BJ (cell line): ENCODE data around the gene NEO1. TPM values are rescaled to one million over a fixed set of nuclear protein-coding genes. Genes with fewer than 3 reads are reported as not detected.

ENCODE experiments used
- CTCF ChIA-PET: fragments of 350-600 bp; formaldehyde crosslinking; extraction: SDS; loops from one replicate; lab custom pipeline; 2021; ENCODE audit warnings: antibody characterized with exemption, inconsistent platforms; lab: Yijun Ruan, JAX
- POLR2A ChIA-PET: fragments of 300-600 bp; sonication (Branson Sonifier 250); formaldehyde crosslinking; extraction: SDS; loops from one replicate; lab custom pipeline; 2021; ENCODE audit warnings: antibody characterized with exemption; lab: Charles Lee
- DNase-seq: peaks from one replicate; pipeline ENCODE4 v3.0.0-alpha.2; 2011; ENCODE audit warnings: low read depth
- H3K27me3 ChIP-seq: 2 replicates; pipeline ENCODE4 v1.6.0; 2011; ENCODE audit warnings: low read length; ENCODE audit not compliant: control insufficient read depth, insufficient read depth
- H3K36me3 ChIP-seq: 2 replicates; pipeline ENCODE4 v1.5.1; 2011; ENCODE audit warnings: low read length; ENCODE audit not compliant: control insufficient read depth, insufficient read depth
- H3K4me3 ChIP-seq: 2 replicates; pipeline ENCODE4 v1.5.1; 2011; ENCODE audit warnings: low read depth, mild to moderate bottlenecking, control low read depth, low read length
- polyA minus RNA-seq: library from RNA; depleted of rRNA, polyadenylated mRNA; stranded (reverse); fragments of >200 nt; gene quantifications from 2 replicates; pipeline ENCODE4 v1.2.3, GENCODE V29; 2011; rRNA and poly(A)+ RNA removed
- polyA plus RNA-seq: library from polyadenylated mRNA; depleted of rRNA; stranded (reverse); fragments of >200 nt; gene quantifications from 2 replicates; pipeline ENCODE4 v1.2.3, GENCODE V29; 2011; rRNA removed
- TF ChIP-seq, protein P1 (sequence below): IDR thresholded peaks from 2 replicates; pipeline ENCODE4 v1.5.1; 2011; ENCODE audit warnings: low read depth, mild to moderate bottlenecking, control low read depth, inconsistent platforms, low read length, moderate library complexity; ENCODE audit not compliant: insufficient read depth

NEO1 gene, protein sequence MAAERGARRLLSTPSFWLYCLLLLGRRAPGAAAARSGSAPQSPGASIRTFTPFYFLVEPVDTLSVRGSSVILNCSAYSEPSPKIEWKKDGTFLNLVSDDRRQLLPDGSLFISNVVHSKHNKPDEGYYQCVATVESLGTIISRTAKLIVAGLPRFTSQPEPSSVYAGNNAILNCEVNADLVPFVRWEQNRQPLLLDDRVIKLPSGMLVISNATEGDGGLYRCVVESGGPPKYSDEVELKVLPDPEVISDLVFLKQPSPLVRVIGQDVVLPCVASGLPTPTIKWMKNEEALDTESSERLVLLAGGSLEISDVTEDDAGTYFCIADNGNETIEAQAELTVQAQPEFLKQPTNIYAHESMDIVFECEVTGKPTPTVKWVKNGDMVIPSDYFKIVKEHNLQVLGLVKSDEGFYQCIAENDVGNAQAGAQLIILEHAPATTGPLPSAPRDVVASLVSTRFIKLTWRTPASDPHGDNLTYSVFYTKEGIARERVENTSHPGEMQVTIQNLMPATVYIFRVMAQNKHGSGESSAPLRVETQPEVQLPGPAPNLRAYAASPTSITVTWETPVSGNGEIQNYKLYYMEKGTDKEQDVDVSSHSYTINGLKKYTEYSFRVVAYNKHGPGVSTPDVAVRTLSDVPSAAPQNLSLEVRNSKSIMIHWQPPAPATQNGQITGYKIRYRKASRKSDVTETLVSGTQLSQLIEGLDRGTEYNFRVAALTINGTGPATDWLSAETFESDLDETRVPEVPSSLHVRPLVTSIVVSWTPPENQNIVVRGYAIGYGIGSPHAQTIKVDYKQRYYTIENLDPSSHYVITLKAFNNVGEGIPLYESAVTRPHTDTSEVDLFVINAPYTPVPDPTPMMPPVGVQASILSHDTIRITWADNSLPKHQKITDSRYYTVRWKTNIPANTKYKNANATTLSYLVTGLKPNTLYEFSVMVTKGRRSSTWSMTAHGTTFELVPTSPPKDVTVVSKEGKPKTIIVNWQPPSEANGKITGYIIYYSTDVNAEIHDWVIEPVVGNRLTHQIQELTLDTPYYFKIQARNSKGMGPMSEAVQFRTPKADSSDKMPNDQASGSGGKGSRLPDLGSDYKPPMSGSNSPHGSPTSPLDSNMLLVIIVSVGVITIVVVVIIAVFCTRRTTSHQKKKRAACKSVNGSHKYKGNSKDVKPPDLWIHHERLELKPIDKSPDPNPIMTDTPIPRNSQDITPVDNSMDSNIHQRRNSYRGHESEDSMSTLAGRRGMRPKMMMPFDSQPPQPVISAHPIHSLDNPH (N-terminal part only)
- polyA plus RNA-seq (2.9 and 3.2 TPM in 2 replicates), polyA minus RNA-seq (4.9 TPM in 2 replicates)

DNA sequence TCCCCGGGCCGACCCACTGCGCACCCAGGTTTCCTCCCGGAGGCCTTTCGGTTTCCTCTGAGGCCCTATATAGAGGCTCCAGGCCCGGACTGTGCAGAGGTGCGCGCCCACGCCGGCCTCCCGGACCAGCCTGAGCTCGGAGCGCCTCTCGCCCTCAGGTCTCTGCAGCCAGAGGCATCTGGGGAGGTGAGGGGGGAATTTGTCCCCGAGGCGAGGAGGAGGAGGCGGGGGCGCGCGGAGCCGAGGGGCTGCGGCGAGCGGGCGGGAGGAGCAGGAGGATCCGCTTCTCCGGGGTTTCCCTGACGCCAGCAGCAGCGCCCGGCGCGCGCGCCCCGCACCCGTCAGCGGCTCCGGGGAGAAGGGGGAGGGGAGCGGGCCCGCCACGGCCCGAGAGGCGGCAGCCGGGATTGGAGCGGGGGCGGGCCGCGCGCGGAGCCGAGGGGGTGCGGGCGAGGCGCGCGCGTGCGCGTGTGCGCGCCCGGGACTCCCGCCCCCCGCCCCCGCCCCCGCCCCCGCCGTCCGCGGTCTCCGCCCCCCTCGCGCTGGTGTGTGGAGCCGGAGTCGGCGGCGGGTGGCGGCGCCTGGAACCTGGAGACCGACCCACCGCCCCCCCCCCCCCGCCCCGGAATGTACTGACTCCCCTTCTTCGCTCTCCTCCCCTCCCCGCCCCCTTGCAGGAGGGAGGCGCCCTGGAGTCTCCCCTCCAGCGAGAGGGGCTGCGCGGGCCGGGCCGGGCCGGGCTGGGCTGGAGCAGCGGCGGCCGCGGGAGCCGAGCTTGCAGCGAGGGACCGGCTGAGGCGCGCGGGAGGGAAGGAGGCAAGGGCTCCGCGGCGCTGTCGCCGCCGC, at the start of gene NEO1:
TSS of gene NEO1 (plus strand) at position 657 of the 846 bp plus-strand sequence. CDS start 213 bp downstream, outside the sequence.
- ChIA-PET POLR2A (no interaction called here), CTCF (interaction anchor here (0.6 to 1.3 kb wide), 2 partner anchors 17 to 30 kb away, joined by 4 to 6 read pairs; no protein-coding TSS in a partner anchor)
- TF ChIP-seq, protein P1, sequence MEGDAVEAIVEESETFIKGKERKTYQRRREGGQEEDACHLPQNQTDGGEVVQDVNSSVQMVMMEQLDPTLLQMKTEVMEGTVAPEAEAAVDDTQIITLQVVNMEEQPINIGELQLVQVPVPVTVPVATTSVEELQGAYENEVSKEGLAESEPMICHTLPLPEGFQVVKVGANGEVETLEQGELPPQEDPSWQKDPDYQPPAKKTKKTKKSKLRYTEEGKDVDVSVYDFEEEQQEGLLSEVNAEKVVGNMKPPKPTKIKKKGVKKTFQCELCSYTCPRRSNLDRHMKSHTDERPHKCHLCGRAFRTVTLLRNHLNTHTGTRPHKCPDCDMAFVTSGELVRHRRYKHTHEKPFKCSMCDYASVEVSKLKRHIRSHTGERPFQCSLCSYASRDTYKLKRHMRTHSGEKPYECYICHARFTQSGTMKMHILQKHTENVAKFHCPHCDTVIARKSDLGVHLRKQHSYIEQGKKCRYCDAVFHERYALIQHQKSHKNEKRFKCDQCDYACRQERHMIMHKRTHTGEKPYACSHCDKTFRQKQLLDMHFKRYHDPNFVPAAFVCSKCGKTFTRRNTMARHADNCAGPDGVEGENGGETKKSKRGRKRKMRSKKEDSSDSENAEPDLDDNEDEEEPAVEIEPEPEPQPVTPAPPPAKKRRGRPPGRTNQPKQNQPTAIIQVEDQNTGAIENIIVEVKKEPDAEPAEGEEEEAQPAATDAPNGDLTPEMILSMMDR, result no peak
- H3K36me3 ChIP-seq, result no peaks in the 10 kb centered on the region
- peak within 1 kb of the TSS; percentile 82 for H3K4me3 ChIP-seq
- no peak for DNase-seq
- H3K27me3 ChIP-seq, result peaks cover 14% of the 10 kb centered on the region

DNA sequence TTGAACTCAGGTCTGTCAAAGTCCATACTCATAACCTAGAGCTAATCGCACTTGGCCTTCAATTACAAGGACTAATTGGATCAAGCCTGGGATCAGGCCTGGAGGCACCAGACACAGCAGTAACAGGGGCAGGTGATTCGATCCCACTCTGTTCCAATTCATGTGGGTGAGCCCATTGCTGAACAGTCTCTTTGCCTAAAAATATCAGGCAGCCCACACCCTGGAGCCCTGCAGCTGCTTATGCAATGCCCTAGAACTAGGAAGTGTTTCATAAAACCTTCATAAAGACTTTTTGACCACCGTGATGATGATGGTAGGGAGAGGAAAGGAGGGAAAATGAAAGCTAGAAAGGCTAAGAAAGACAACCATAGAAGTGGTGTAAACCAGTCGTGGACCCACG, 47.8 kb upstream of the NEO1 start:
- Histone ChIP-seq H3K27me3 (no peaks in the 10 kb centered on the region), H3K4me3 (no peak overlapping the region), H3K36me3 (no peaks in the 10 kb centered on the region)
- no peak for DNase-seq
- ChIA-PET CTCF (no interaction called here), POLR2A (no interaction called here)
- TF ChIP-seq, protein P1, result no peak

DNA sequence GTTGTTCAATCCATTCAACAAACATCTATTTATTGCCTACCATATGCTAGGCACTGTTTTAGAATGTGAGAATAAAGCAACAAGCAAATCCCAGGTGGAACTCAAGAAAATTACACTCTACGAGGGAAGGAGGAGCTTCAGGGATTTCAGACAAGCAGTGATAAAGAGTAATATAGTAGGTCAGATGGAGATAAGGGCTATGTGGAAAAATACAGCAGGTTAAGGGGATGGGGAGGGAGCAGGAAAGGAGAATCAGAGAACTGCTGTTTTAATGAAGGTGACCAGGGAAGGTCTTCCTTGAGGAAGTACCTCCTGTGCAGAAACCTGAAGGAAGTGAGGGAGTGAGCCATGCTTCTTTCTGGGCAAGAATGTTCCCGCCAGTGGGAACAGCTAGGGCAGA, 47.2 kb upstream of the NEO1 start:
- H3K27me3 ChIP-seq, result no peaks in the 10 kb centered on the region
- TF ChIP-seq, protein P1, result no peak
- no peak overlapping the region for H3K4me3 ChIP-seq
- ChIA-PET POLR2A (no interaction called here), CTCF (no interaction called here)
- DNase-seq, result no peak
- no peaks in the 10 kb centered on the region for H3K36me3 ChIP-seq

DNA sequence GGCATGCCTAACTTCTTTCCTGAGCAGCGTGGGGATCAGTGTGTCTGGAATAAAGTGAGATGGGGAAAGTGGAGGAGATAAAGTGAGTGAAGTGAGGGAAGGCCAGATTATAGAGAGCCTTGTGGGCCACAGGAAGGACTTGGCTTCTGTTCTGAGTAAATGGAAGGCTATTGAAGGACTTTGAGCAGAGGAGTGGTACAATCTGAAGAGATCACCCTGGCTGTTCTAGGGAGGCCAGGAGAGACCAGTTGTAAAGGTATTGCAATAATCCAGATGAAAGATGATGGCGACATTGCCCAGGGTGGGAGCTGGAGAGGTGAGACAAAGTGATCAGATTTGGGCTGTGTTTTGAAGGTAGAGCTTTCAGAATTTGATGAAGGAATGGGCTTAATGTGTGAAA, 46.8 kb upstream of the NEO1 start:
- Histone ChIP-seq H3K36me3 (no peaks in the 10 kb centered on the region), H3K4me3 (no peak overlapping the region), H3K27me3 (no peaks in the 10 kb centered on the region)
- POLR2A ChIA-PET, result no interaction called here
- TF ChIP-seq, protein P1, result no peak
- CTCF ChIA-PET, result interaction anchor here (0.6 kb wide), 1 partner anchor 19 kb away, joined by 3 read pairs; no protein-coding TSS in a partner anchor
- no peak for DNase-seq
